RWPE2 (cell line): ENCODE measurements around the gene POM121L2.

Source experiments
- ATAC-seq: fragments of 200-7000 bp; cut with Tn5 transposase; 3 replicates; pipeline ENCODE4 v1.9.1; 2021; ENCODE audit warnings: low read depth
- DNase-seq: peaks from one replicate; pipeline ENCODE4 v3.0.0-alpha.2; 2020; ENCODE audit warnings: low spot score
- H3K27ac ChIP-seq: fragments of 450-650 bp; 2 replicates; pipeline ENCODE4 v1.5.1; 2017; ENCODE audit warnings: mild to moderate bottlenecking; ENCODE audit not compliant: poor library complexity, severe bottlenecking
- H3K27me3 ChIP-seq: fragments of 250-450 bp; sonication (Bioruptor Pico); 2 replicates; pipeline ENCODE4 v1.5.1; 2021; ENCODE audit warnings: mild to moderate bottlenecking, moderate library complexity; ENCODE audit not compliant: insufficient read depth, poor library complexity, severe bottlenecking
- H3K36me3 ChIP-seq: fragments of 250-450 bp; sonication (Bioruptor Pico); 2 replicates; pipeline ENCODE4 v1.5.1; 2020; ENCODE audit warnings: low read depth, mild to moderate bottlenecking, moderate library complexity
- H3K4me1 ChIP-seq: fragments of 250-450 bp; sonication (Bioruptor Pico); 2 replicates; pipeline ENCODE4 v1.5.1; 2021; ENCODE audit warnings: mild to moderate bottlenecking, moderate library complexity; ENCODE audit not compliant: insufficient read depth, poor library complexity, severe bottlenecking
- H3K4me3 ChIP-seq: fragments of 250-450 bp; sonication (Bioruptor Pico); 2 replicates; pipeline ENCODE4 v1.5.1; 2021; ENCODE audit warnings: mild to moderate bottlenecking, moderate library complexity; ENCODE audit not compliant: severe bottlenecking
- H3K9me3 ChIP-seq: fragments of 250-450 bp; sonication (Bioruptor Pico); 2 replicates; pipeline ENCODE4 v1.5.1; 2021; ENCODE audit warnings: mild to moderate bottlenecking, moderate library complexity; ENCODE audit not compliant: severe bottlenecking
- CTCF ChIP-seq: fragments of 450-650 bp; IDR thresholded peaks from one replicate; pipeline ENCODE4 v1.5.1; 2017; ENCODE audit warnings: mild to moderate bottlenecking, moderate library complexity; ENCODE audit not compliant: poor library complexity, severe bottlenecking

Gene POM121L2

GRCh38 chr6:27312146-27312949 is at the start of gene POM121L2:
Gene POM121L2 (minus strand): TSS chr6:27312273. CDS start chr6:27312170, 103 bp downstream.
- no peaks in the 10 kb centered on the region for H3K9me3 ChIP-seq
- ATAC-seq = peak; percentile 72
- H3K27ac ChIP-seq = no peak within 1 kb of the TSS
- no peaks in the 10 kb centered on the region for H3K4me1 ChIP-seq
- no peaks in the 10 kb centered on the region for H3K27me3 ChIP-seq
- peak within 1 kb of the TSS; percentile 46 for H3K4me3 ChIP-seq
- TF ChIP-seq CTCF = peak; percentile 92
- no peak for DNase-seq
- no peaks in the 10 kb centered on the region for H3K36me3 ChIP-seq

GRCh38 chr6:27359231-27359630 is 47.2 kb upstream of the POM121L2 start:
- ATAC-seq = no peak
- Histone ChIP-seq H3K4me3 (no peak overlapping the region), H3K36me3 (peaks cover 8% of the 10 kb centered on the region), H3K9me3 (peaks cover 27% of the 10 kb centered on the region), H3K4me1 (no peaks in the 10 kb centered on the region), H3K27ac (no peak overlapping the region), H3K27me3 (no peaks in the 10 kb centered on the region)
- TF ChIP-seq CTCF = no peak
- DNase-seq = no peak

- no peak for ATAC-seq
- TF ChIP-seq CTCF = no peak
- Histone ChIP-seq H3K4me3 (no peak overlapping the region), H3K36me3 (peaks cover 7% of the 10 kb centered on the region), H3K9me3 (peaks cover 27% of the 10 kb centered on the region), H3K27me3 (no peaks in the 10 kb centered on the region), H3K27ac (no peak overlapping the region), H3K4me1 (no peaks in the 10 kb centered on the region)
- DNase-seq = no peak
Measured at GRCh38 chr6:27358786-27359185, 46.7 kb upstream of the POM121L2 start.

GRCh38 chr6:27352850-27353249 is 40.8 kb upstream of the POM121L2 start:
- H3K4me3 ChIP-seq = no peak overlapping the region
- ATAC-seq (no peak), DNase-seq (no peak)
- peaks cover 11% of the 10 kb centered on the region for H3K9me3 ChIP-seq
- TF ChIP-seq CTCF = no peak
- H3K27ac ChIP-seq = no peak overlapping the region
- no peaks in the 10 kb centered on the region for H3K4me1 ChIP-seq
- no peaks in the 10 kb centered on the region for H3K36me3 ChIP-seq
- no peaks in the 10 kb centered on the region for H3K27me3 ChIP-seq

GRCh38 chr6:27334141-27334540 is 22.1 kb upstream of the POM121L2 start:
- no peak for TF ChIP-seq CTCF
- no peaks in the 10 kb centered on the region for H3K27me3 ChIP-seq
- H3K9me3 ChIP-seq = no peaks in the 10 kb centered on the region
- H3K36me3 ChIP-seq = no peaks in the 10 kb centered on the region
- H3K4me1 ChIP-seq = no peaks in the 10 kb centered on the region
- ATAC-seq (no peak), DNase-seq (no peak)
- H3K4me3 ChIP-seq = no peak overlapping the region
- H3K27ac ChIP-seq = no peak overlapping the region
